ENCODE measurements around the gene FAM216A.
"Not testable (repeated sequence)": the region's sequence is repeated elsewhere in the genome, so short reads cannot be mapped to it uniquely, and the experiment has no call there.

Gene FAM216A

DNA sequence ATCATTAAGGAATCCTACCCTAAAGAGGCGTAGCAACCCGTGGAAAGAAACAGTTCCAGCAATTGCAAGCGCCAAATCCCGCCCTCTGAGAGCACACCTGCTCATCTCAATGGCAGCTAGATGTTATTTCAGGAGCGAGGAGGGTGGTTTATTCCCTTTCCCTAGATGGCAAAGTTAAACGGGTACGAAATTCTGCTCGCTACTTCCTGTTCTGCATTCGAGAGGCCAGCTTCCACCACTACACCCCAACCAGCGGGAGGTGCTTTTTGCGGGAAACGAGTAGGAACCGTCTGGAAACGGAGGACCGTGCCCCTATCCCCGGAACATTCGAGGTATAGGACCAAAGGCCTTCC is 32.7 kb downstream of the FAM216A start:
- peak; percentile 56 for DNase-seq (ENCODE audit: low spot score)

GRCh38 chr12:110501752-110502738 is 33.4 kb downstream of the FAM216A start, which contains the start of the genes RAD9B and VPS29:
Gene RAD9B, plus strand, starts transcription at chr12:110502331. Its CDS starts 7 bp downstream, at chr12:110502338.
Gene VPS29, minus strand, starts transcription at chr12:110502111. Its CDS starts 60 bp downstream, at chr12:110502051.
- peak; percentile 95 for DNase-seq (ENCODE audit: low spot score)

DNA sequence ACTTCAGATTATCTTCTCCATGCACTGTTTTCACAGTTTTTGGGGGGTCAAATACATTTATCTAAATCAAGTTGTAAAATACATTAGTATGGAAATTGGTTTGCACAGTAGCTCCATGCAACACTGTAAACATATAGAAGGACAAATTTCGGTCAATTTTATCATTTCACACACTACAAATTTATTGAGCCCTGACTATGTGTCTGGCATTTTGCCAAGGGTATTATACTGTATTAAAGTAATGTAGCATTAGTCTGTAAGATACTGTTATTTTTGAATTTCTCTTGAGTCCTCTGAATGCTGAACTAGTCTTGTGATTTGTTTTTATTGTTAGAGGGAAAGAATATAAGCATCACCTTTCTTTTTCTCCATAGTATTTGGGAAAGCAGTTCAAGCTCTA is 34.8 kb downstream of the FAM216A start:
- DNase-seq (ENCODE audit: low spot score), result no peak

- no peak for DNase-seq (ENCODE audit: low spot score)
These were observed 36.7 kb downstream of the FAM216A start for GRCh38 chr12:110505332-110505731.

DNA sequence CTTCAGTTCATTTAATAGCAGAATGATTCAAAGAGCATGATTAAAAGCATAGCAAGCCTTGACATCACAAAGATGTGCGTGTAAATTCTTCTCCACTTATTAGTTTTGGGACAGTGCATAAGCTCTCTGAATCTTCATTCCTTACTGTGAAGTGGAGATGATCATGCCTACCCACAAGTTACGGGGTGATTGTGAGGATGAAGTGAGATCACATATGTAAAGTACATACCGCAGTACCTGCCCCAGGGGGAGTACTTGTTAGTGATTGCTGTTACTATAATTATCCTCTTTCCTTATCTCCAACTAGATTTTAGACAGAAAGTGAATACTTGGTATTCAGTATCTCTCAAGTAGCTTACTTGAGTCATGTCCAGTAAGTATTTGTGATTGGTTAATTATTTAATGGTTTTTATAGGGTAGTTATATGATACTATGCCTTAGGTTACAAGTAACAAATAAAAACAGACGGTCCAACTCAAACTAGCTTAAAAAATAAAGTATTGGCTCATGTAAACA is 39.5 kb downstream of the FAM216A start:
- no peak for DNase-seq (ENCODE audit: low spot score)

DNA sequence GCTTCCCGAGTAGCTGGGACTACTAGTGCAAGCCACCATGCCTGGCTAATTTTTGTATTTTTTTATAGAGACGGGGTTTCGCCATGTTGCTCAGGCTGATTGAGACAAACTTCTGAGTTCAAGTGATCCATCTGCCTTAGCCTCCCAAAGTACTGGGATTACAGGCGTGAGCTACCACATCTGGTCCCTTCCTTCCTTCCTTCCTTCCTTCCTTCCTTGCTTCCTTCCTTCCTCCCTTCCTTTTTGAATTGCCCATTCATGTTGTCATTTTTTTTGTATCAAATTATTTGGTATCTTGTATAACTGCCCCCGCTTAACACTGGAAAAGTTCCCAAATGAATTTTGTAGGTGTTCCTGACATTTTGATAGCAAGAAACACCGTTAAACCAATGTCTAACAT is 45.2 kb downstream of the FAM216A start:
- DNase-seq (ENCODE audit: low spot score), result no peak

- DNase-seq (ENCODE audit: low spot score), result no peak
These were observed 45.7 kb downstream of the FAM216A start for GRCh38 chr12:110514363-110514762.

GRCh38 chr12:110516995-110517394 is 48.4 kb downstream of the FAM216A start:
- no peak for DNase-seq (ENCODE audit: low spot score)

DNA sequence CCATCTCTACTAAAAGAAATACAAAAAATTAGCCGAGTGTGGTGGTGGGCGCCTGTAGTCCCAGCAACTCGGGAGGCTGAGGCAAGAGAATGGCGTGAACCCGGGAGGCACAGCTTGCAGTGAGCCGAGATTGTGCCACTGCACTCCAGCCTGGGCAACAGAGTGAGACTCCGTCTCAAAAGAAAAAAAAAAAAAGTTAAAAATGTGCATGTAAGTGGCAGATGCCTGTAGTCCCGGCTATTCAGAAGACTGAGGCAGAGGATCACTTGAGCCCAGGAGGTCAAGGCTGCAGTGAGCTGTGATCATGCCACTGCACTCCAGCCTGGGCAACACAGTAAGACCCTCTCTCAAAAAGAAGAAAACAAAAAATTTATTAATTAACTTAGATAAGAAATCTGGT is 49.4 kb downstream of the FAM216A start:
- not testable (repeated sequence) for DNase-seq (ENCODE audit: low spot score)

DNA sequence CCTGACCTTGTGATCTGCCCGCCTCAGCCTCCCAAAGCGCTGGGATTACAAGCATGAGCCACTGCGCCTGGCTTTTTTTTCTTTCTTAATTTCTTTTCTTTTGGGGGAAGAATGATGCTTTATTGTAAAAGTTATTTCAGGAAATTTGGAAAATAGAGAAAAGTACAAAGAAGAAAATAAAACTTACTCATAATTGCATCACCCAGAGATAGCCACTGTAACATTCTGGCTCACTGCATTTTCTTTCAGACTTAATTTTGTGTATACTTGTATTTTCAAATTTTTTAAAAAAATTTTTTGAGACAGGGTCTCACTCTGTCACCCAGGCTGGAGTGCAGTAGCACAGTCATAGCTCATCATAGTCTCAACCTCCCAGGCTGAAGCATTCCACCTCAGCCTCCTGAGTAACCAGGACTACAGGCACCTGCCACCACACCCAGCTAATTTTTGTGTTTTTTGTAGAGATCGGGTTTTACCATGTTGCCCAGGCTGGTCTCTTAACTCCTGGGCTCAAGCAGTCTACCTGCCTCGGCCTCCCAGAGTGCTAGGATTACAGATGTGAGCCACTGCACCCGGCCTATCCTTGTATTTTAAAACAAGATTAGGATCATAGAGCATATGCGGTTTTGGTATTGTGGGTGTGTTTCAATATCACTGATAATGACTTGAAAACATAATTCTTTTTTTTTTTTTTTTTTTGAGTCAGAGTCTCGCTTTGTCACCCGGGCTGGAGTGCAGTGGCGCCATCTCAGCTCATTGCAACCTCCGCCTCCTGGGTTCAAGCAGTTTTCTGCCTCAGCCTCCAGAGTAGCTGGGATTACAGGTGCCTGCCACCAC is 52.4 kb downstream of the FAM216A start:
- not testable (repeated sequence) for DNase-seq (ENCODE audit: low spot score)

- no peak for DNase-seq (ENCODE audit: low spot score)
These were observed 59.7 kb downstream of the FAM216A start for GRCh38 chr12:110528277-110528839.

GRCh38 chr12:110530511-110530910 is 61.9 kb downstream of the FAM216A start:
- DNase-seq (ENCODE audit: low spot score), result no peak

DNA sequence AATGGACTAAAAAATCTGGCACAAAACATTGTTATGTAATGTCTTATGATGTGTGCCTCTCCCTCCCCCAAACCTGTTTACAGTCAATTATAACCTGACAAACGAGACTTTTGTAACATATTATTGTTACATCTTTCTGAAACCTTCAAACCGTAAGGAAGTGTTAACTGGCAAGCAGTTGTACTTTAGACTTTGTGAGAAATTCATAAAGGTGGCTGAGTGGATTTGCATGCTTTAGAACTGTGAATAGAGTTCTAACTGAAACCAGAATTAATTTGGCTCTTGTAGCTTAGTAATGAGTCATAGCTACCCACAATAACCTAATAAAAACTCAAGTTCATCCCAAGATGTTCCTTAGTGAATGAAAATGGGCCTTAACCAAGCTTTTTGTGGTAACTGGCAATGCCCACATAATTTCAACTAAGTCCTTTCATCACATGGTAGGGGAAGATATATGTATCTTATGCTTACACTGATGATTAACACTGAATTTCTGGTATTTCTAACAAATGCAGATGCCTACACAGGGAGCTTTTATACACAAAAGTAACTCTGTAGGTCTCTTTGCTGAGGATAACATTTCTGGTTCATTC is 63.2 kb downstream of the FAM216A start:
- DNase-seq (ENCODE audit: low spot score), result no peak

GRCh38 chr12:110532644-110533043 is 64.0 kb downstream of the FAM216A start:
- no peak for DNase-seq (ENCODE audit: low spot score)

DNA sequence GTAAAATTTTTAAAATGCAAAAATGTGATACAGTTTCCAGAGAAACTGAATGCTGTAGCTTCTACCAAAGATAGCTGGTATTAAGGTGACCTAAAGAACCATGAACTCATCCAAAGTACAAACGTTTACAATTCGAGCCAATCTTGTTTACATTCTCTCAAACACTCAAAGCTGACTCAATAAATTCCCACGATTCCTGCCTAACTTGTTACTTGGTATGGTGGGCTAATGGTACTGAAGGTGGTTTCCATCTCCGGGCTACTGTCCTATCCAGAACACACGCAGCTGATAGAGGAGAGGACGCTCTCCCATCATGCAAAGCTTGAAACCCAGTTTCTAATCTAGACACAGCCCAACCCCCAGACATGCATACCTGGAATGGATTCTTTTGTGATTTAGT is 65.0 kb downstream of the FAM216A start:
- DNase-seq (ENCODE audit: low spot score), result no peak

DNA sequence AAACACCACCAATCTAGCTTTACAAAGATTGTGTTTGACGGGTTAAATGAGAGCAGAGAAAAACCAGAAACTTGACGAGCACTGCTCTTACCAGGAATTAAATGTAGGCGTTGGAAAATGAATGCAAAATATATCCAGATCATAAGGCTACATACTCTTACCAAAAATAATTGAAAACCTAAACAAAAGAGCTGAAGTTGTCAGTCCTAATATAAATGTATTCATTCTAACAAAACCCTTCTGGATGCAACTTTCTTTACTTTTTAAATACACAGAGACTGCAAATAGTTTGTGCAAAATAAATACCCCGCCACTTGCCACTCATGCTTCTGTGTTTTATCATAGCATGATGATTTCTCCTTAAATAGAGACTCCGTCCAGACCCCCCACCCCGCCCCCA is 66.2 kb downstream of the FAM216A start:
- no peak for DNase-seq (ENCODE audit: low spot score)

GRCh38 chr12:110536834-110537604 is 68.4 kb downstream of the FAM216A start:
- no peak for DNase-seq (ENCODE audit: low spot score)

GRCh38 chr12:110537605-110538409 is 69.2 kb downstream of the FAM216A start:
- DNase-seq (ENCODE audit: low spot score), result no peak

GRCh38 chr12:110538869-110539622 is 70.4 kb downstream of the FAM216A start:
- DNase-seq (ENCODE audit: low spot score), result no peak

Measured in hepatic stellate cell (primary cell).